ENCODE measurements around the gene KIAA1217.
"Not testable (repeated sequence)": the region's sequence is repeated elsewhere in the genome, so short reads cannot be mapped to it uniquely, and the experiment has no call there.

KIAA1217 gene

DNA sequence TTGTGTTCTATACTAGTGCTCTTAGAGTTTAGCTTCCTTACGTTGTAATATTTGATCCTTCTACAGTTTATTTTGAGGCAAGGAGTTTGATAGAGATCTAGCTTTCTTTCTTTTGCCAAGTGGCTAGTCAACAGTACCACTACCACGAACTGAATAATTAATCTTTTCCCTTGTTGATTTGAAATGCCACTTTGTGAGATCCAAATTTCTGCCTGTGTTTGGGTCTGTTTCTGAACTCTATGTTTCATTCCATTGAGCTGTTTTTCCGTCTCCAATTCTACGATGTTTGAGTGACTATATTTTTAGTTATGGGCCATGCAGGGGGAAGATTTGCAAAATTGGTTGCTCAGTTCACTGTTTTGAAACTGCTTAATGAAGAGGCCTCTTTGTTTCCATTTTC is 134.7 kb downstream of the KIAA1217 start:
- no peak for DNase-seq

DNA sequence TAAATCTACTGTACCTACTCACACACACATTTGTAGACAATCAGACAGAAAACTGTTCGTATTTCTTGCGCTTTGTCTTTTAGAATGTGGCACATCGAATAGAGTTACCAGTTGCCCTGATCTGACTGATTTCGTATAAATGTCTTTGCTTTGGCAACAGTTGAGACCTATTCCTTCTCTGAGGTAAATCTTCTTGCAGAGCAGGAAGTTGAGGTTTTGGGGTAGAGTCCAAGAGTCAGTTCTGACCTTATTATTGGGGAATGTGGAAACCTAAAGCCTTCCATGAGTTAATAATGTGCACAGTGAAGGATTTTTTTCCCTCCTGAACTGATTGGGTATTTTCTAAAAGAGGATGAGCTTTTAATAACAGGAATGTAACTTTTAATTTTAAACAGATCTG is 135.3 kb downstream of the KIAA1217 start:
- DNase-seq = no peak

- DNase-seq = no peak
These were observed 135.9 kb downstream of the KIAA1217 start for GRCh38 chr10:24344695-24345463.

DNA sequence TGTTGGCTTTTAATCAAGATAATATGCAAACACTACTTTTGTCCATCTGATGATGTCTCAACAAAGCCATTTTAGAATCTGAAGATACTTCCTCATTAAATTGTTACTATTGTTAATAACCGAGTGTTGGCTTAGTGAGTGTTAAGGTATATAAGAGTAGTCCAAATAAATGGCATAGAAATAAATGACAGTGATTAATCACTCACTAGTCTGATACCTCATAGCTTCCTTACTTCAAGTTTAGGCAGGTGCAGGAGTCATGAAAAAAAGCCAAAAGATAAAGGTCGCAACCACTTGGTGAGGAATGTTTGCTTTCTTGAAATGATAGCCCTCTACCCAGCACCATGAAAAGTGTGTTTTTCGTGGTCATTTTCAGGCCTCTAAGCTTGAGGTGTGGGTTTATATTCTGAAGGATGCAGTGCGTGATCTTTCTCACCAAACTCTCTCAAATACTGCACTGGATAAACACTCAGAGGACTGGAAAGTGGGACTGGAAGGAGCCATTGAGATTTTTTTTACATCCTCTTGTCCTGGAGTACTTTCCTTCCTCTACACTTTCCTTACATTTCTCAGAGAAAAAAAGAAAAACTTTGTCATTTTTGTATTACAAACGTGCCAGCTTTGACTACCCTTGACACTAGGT is 138.1 kb downstream of the KIAA1217 start:
- DNase-seq = no peak

- DNase-seq = no peak
These were observed 140.6 kb downstream of the KIAA1217 start for GRCh38 chr10:24349379-24350001.

GRCh38 chr10:24350070-24350921 is 141.4 kb downstream of the KIAA1217 start:
- DNase-seq = no peak

DNA sequence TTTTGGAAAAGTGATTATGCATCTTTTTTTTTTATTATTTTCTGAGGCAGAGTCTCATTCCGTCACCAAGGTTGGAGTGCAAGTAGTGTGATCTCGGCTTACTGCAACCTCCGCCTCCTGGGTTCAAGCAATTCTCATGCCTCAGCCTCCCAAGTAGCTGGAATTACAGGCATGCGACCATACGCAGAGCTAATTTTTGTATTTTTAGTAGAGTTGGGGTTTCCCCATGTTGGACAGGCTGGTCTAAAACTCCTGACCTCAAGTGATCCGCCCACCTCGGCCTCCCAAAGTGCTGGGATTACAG is 141.9 kb downstream of the KIAA1217 start:
- not testable (repeated sequence) for DNase-seq

DNA sequence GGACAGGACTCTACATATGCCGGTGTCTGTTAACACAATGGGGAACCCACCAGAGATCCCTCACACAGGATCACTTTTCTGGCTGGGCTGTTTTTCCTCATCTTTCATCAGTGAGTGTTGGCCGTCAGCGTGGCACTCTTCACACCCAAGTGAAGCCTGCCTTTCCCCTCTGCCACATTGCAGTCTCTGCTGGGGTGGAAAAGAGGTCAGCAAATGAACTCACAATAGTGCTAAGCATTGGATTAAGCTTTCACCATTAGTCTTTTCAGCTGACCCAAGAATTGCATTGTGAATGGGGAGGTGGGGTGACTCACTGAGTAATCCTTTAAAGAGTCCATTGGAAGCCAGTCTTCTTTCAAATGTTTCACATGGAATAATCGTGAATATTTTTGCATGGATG is 143.0 kb downstream of the KIAA1217 start:
- DNase-seq = no peak

DNA sequence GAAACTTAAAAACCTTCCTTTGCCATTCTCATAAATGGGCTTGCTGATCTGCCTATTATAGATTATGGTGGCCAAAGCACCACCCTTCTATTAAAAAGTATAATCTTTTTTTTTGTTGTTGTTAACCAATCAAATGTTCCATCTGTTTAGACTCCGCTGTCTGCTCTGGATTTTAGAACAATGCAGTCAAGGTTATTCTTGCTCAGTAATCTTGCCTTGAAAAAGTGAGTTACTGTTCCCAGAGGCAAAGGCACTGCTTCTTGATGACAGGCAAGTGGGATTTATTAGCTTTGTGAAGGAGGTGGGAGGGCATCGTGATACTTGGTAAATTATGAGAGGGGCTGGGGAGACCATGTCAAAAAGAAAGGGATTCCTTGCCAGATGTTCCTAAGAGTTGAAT is 143.5 kb downstream of the KIAA1217 start:
- DNase-seq = no peak

GRCh38 chr10:24353319-24353718 is 144.4 kb downstream of the KIAA1217 start:
- no peak for DNase-seq

- no peak for DNase-seq
These were observed 146.2 kb downstream of the KIAA1217 start for GRCh38 chr10:24355056-24355688.

- DNase-seq = no peak
These were observed 148.5 kb downstream of the KIAA1217 start for GRCh38 chr10:24357344-24358004.

DNA sequence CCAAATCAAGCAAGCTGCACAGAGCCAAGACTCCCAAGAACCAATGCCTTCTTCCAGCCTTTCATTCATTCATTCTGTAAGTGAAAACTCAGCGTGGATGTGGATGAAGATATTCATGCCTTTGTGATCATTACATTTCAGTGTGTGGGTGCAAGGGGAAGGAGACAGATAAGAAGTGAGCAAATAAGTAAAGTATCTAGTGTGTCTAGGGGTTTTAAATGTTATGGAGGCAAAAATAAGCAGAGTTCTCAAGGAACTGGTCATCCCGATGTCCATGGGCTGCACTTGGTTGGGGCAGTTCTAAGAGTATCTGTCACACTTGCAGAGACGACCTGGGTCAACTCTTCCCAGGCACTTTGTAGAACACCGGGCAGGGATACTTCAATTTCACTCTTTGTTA is 149.1 kb downstream of the KIAA1217 start:
- DNase-seq = no peak

DNA sequence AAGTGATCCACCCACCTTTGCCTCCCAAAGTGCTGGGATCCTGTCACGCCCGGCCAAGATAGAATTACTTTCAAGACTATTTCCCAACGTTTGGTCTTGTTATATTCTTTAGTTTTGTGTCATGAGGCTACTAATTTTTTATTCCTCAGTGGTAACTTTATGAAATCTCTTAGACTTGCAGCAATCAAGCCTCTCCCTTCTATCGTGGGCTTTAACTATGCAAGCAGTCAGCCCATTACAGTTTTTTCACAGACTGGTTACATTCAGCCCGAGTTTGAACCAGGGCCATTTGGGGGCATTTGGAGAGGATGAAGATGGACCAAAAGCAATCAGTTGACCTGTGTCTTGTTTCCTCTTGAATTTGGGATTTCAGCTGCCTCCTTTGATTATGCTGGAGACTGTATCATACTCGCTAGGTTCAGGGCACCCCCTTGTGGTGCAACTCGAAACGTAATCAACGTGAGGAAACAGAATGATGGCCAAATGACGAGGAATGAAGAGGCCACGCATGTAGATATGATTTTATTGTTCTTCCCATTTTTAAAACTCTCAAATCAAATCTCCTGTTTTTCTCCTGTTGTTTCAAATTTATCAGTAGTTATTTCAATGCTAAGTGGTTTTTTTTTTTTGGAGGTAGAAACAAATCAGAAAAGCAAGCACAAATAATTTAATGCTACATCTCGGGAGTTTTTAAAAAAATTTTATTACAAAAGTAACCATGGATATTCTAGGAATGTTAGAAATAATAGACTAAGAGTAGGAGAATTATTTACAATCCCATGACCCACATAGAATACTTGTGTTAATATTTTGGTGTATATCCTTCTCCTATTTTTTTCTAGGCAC is 151.6 kb downstream of the KIAA1217 start:
- peak; percentile 58 for DNase-seq

DNA sequence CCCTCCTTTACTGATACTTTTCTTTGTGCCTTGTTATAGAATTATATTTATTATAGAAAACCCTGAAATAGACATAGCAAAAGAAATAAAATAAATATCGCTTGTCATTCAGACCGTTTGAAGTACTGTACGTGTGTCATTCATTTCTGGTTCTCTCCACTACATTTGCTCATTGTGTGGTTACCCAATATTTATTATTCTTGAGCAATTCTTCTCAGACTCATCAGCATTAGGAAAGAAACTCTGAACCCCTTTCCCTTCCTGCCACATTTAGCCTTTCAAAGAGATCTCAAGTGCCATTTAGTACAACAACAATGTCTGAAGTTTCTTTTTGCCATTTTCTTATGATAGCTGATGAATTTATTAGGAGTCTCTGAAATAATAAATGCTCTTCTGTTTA is 154.1 kb downstream of the KIAA1217 start:
- DNase-seq = no peak

- no peak for DNase-seq
These were observed 158.8 kb downstream of the KIAA1217 start for GRCh38 chr10:24367688-24368087.

- no peak for DNase-seq
These were observed 161.9 kb downstream of the KIAA1217 start for GRCh38 chr10:24370877-24371276.

DNA sequence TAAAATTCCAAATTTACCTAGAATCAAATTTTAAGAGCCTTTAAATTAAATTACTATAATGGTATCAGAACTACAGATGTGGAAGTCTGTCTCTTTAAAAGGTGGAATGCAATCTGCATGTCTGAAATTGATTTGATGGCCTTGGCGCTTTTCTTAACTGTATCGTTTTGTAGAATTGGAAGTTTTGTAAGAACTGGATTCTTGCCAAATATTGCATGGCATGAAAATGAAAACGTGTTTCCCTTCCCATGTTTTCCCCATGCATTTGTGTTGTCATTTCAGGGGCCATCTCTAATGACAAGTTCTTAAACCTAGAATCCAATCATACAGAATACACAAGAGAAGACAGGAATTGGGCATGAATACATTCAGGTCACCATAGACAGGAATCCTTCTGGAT is 162.5 kb downstream of the KIAA1217 start:
- DNase-seq = no peak

GRCh38 chr10:24374134-24374915 is 165.4 kb downstream of the KIAA1217 start:
- no peak for DNase-seq

DNA sequence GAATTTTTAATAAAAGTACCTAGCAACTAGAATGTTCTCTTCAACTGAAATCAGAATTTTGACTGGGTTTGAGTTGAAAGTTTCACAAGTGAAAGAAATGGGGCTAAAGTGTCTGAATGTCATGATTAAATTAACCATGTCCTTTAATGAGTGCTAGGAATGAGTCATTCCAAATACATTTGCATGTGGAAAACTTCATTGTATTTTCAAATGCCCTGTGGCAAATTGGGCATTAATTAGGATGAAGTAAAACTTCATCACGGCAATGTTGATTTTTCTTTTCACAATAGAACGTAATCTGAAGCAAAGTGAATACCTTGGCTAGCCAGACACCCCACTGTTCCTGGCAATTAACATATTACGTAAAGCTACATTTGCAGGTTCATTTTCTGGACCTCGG is 166.6 kb downstream of the KIAA1217 start:
- DNase-seq = no peak

GRCh38 chr10:24376731-24377130 is 167.8 kb downstream of the KIAA1217 start:
- no peak for DNase-seq
